Prostate gland (tissue), 2 donors: ENCODE data around the gene SMIM10. TPM values are rescaled to one million over a fixed set of nuclear protein-coding genes. Genes with fewer than 3 reads are reported as not detected.
"Not testable (repeated sequence)": the region's sequence is repeated elsewhere in the genome, so short reads cannot be mapped to it uniquely, and the experiment has no call there.

Experiments
- DNase-seq: peaks from one replicate; pipeline ENCODE4 v3.0.0-alpha.2; 2019; ENCODE audit warnings: low spot score
- H3K27ac ChIP-seq, 2 donors: fragments of 200-600 bp; sonication (generic); 2 replicates each; pipeline ENCODE4 v1.5.1; 2017 to 2019
- H3K27me3 ChIP-seq: fragments of 200-600 bp; sonication (generic); replicated peaks from 2 replicates; pipeline ENCODE4 v1.5.1; 2019; ENCODE audit not compliant: insufficient read depth
- H3K36me3 ChIP-seq, 2 donors: fragments of 200-600 bp; sonication (generic); 1 replicate in 1 of 2; 2 replicates in 1 of 2; pipeline versions ENCODE4 v1.5.1 to v1.8.1; 2017 to 2019
- H3K4me1 ChIP-seq: fragments of 200-600 bp; sonication (generic); replicated peaks from 2 replicates; pipeline ENCODE4 v1.5.1; 2019
- H3K4me3 ChIP-seq, 2 donors: fragments of 200-600 bp; sonication (generic); 2 replicates each; pipeline ENCODE4 v1.5.1; 2017 to 2019
- H3K9me3 ChIP-seq: fragments of 200-600 bp; sonication (generic); 2 replicates; pipeline ENCODE4 v1.5.1; 2017
- POLR2A ChIP-seq: fragments of 450-650 bp; IDR thresholded peaks from one replicate; pipeline ENCODE4 v1.6.1; 2016; ENCODE audit warnings: antibody characterized with exemption, mild to moderate bottlenecking
- POLR2AphosphoS5 ChIP-seq: sonication (generic); formaldehyde crosslinking; IDR thresholded peaks from one replicate; pipeline ENCODE4 v1.6.1; 2017; ENCODE audit warnings: antibody characterized with exemption
- WGBS: methylation state at CpG from one replicate; pipeline ENCODE4 v1.1.5; 2018; 5-methylcytosine and 5-hydroxymethylcytosine counted together
- intact Hi-C: fragments of 100-400 bp; cut with DNase I; formaldehyde crosslinking; loops from one replicate; pipeline ENCODE4 v1.14.2; 2022
- total RNA-seq, 2 donors: library from RNA; depleted of rRNA; stranded (reverse); fragments of >200 nt; gene quantifications; one replicate each; pipeline ENCODE4 v1.1.0, GENCODE V29; 2016
- TF ChIP-seq, protein P1 (sequence below), 4 experiments: fragments of 200-600 bp in 2 of 4; fragments of 450-650 bp in 2 of 4; sonication (generic) in 2 of 4; IDR thresholded peaks; 1 replicate in 3 of 4; 2 replicates in 1 of 4; pipeline ENCODE4 v1.5.1; 2016 to 2019; ENCODE audit warnings: antibody characterized with exemption in 4 of 4, mild to moderate bottlenecking in 2 of 4, moderate library complexity in 2 of 4

Gene SMIM10
- total RNA-seq = 10 to 100 TPM in 1 of 2 donors, 1 to 10 TPM in 1; 5.0 to 49.8 TPM

DNA sequence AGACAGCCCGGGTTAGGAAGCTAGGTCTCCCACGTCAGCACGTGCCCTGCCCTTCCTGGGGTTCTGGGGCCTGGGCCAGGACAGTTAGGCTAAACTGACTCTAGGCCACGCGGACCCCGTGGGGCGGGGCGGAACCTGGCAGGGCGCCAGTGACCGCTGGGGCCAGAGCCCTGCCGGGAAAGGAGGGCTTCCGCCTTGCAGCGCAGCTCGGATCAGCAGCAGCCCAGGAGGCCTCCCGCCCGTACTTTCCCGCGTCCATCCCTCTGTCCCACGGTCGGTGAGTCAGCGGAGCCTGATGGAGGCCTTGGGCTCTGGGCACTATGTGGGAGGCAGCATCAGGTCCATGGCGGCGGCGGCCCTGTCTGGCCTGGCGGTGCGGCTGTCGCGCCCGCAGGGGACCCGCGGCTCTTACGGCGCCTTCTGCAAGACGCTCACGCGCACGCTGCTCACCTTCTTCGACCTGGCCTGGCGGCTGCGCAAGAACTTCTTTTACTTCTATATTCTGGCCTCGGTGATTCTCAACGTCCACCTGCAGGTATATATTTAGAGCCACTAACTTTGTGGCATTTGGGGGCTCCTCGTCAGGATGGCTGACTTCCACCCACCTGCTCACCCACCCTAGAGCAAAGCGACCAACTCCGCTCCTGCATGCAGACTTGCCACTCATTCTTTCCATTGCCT, at the start of gene SMIM10:
Gene SMIM10 (plus strand): TSS at position 191 of the 681 bp plus-strand sequence. CDS start 105 bp downstream, at position 296.
- H3K4me1 ChIP-seq = no peaks in the 10 kb centered on the region
- no peaks in the 10 kb centered on the region for H3K27me3 ChIP-seq
- WGBS = 10% methylated on average over 18 of the region's 45 CpGs
- H3K4me3 ChIP-seq = peak within 1 kb of the TSS; percentile 26 to 27
- intact Hi-C loops = no loop called here
- TF ChIP-seq POLR2A = peak; percentile 11
- no peak for TF ChIP-seq POLR2AphosphoS5
- H3K27ac ChIP-seq = no peak within 1 kb of the TSS
- DNase-seq = peak; percentile 8
- H3K9me3 ChIP-seq = no peaks in the 10 kb centered on the region
- no peaks in the 10 kb centered on the region for H3K36me3 ChIP-seq

DNA sequence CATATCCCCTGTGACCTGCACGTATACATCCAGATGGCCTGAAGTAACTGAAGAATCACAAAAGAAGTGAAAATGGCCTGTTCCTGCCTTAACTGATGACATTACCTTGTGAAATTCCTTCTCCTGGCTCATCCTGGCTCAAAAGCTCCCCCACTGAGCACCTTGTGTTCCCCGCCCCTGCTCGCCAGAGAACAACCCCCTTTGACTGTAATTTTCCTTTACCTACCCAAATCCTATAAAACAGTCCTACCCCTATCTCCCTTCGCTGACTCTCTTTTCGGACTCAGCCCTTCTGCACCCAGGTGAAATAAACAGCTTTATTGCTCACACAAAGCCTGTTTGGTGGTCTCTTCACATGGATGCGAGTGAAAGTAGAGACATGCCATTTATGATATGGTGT, 44.4 kb upstream of the SMIM10 start:
- intact Hi-C loops, H3K27me3 ChIP-seq, H3K9me3 ChIP-seq, H3K4me1 ChIP-seq, H3K4me3 ChIP-seq, H3K36me3 ChIP-seq, H3K27ac ChIP-seq, DNase-seq: not testable (repeated sequence)
- WGBS = 95% methylated on average over 6 of the region's 6 CpGs

DNA sequence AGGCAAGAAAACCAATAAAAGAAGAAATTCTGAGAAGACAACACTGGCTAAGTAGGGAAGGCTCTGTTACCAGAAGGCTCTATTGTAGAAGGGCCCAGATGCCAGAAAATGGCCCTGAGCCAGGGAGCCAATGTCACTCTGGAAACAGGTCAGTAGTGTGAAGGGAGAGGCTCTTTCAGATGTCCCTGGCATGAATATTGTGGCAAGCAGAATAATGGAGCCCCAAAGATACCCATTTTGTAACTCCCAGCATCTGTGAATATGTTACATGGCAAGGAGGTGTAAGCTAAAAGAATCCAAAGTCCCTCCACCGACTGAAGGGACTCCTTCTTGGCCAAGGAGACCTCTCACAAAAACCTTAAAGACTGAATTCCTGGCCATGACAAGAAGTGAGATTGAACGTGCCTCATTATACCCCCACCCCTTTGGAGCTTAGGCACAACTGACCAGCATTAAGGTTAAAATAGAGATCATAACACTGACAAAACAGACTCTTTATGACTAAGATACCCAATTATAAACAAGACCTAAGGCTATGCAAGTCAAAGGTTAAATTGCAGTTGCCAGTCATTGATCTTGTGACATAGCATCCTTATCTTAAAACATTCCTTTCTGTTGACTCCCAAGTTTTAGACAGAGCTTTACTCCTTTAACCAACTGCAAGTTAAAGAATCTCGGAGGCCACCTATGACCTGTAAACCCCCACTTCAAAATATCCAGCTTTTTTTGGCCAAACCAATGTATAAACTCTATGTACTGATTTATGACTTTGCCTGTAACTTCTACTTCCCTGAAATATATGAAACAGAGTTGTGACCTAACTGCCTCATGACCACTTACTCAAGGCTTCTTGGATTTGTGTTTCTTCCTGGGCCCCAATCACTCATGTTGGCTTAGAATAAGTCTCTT, 42.2 kb upstream of the SMIM10 start:
- Histone ChIP-seq H3K4me3 (no peak overlapping the region), H3K27ac (no peak overlapping the region), H3K4me1 (no peaks in the 10 kb centered on the region), H3K27me3 (no peaks in the 10 kb centered on the region), H3K36me3 (no peaks in the 10 kb centered on the region), H3K9me3 (no peaks in the 10 kb centered on the region)
- no peak for DNase-seq
- intact Hi-C loops = no loop called here
- TF ChIP-seq, protein P1, sequence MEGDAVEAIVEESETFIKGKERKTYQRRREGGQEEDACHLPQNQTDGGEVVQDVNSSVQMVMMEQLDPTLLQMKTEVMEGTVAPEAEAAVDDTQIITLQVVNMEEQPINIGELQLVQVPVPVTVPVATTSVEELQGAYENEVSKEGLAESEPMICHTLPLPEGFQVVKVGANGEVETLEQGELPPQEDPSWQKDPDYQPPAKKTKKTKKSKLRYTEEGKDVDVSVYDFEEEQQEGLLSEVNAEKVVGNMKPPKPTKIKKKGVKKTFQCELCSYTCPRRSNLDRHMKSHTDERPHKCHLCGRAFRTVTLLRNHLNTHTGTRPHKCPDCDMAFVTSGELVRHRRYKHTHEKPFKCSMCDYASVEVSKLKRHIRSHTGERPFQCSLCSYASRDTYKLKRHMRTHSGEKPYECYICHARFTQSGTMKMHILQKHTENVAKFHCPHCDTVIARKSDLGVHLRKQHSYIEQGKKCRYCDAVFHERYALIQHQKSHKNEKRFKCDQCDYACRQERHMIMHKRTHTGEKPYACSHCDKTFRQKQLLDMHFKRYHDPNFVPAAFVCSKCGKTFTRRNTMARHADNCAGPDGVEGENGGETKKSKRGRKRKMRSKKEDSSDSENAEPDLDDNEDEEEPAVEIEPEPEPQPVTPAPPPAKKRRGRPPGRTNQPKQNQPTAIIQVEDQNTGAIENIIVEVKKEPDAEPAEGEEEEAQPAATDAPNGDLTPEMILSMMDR (IDR thresholded peaks at IDR 0.05) = no peak
- TF ChIP-seq POLR2A (no peak), POLR2AphosphoS5 (no peak)
- 65% methylated on average over 3 of the region's 3 CpGs for WGBS

DNA sequence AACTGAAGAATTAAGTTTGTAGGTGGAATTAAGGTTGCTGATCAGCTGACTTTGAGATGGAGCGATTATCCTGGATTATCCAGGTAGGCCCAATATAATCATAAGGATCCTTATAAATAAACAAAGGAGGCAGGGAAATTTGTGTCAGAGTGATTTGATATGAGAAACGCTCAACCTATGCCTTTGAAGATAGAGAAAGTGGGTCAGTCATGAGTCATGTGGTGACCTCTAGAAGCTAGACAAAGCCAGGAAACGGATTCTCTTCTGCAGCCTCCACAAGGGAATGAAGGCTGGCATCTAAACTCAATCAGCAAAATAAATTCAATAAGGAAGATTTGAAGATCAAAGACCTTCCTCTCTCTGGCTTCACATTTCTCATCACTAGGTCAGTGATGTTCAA, 41.5 kb upstream of the SMIM10 start:
- intact Hi-C loops = no loop called here
- H3K27ac ChIP-seq = no peak overlapping the region
- no peaks in the 10 kb centered on the region for H3K27me3 ChIP-seq
- 75% methylated on average over 3 of the region's 3 CpGs for WGBS
- H3K36me3 ChIP-seq = no peaks in the 10 kb centered on the region
- no peaks in the 10 kb centered on the region for H3K4me1 ChIP-seq
- no peak for TF ChIP-seq POLR2AphosphoS5
- TF ChIP-seq POLR2A = no peak
- TF ChIP-seq, protein P1 (IDR thresholded peaks at IDR 0.05) = no peak
- no peak for DNase-seq
- H3K4me3 ChIP-seq = no peak overlapping the region
- no peaks in the 10 kb centered on the region for H3K9me3 ChIP-seq

DNA sequence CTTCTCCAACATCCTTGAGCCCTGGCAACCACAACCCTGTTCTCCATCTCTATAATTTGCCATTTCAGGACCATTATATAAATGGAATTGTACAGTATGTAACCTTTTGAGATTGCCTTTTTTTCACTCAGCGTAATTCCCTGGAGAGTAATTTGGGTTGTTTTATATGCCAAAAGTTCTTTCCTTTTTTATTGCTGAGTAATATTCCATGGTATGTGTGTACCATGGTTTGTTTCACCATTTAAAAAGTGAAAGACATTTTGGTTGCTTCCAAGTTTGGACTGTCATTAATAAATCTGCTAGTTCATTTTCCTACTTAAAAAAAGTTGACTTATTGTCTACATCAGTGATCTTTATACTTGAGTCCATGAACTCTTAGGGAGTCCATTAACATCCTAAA, 33.0 kb upstream of the SMIM10 start:
- Histone ChIP-seq H3K36me3 (no peaks in the 10 kb centered on the region), H3K27me3 (no peaks in the 10 kb centered on the region), H3K4me1 (no peaks in the 10 kb centered on the region), H3K27ac (no peak overlapping the region), H3K4me3 (no peak overlapping the region), H3K9me3 (no peaks in the 10 kb centered on the region)
- intact Hi-C loops = no loop called here
- TF ChIP-seq POLR2A = no peak
- no peak for TF ChIP-seq POLR2AphosphoS5
- WGBS = 88% methylated on average over 1 of the region's 1 CpG
- no peak for DNase-seq

DNA sequence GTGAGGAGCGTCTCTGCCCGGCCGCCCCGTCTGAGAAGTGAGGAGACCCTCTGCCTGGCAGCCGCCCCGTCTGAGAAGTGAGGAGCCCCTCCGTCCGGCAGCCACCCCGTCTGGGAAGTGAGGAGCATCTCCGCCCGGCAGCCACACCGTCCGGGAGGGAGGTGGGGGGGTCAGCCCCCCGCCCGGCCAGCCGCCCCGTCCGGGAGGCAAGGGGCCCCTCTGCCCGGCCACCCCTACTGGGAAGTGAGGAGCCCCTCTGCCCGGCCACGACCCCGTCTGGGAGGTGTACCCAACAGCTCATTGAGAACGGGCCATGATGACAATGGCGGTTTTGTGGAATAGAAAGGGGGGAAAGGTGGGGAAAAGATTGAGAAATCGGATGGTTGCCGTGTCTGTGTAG, 30.4 kb upstream of the SMIM10 start:
- H3K4me1 ChIP-seq, H3K27ac ChIP-seq, H3K9me3 ChIP-seq, DNase-seq, H3K36me3 ChIP-seq, H3K4me3 ChIP-seq, intact Hi-C loops, H3K27me3 ChIP-seq: not testable (repeated sequence)
- 90% methylated on average over 8 of the region's 26 CpGs for WGBS
